SK-N-SH (cell line): ENCODE results near the gene DOCK3.

ENCODE experiments used
- CTCF ChIP-seq: fragments of 200-600 bp; sonication (generic); IDR thresholded peaks from 2 replicates; pipeline ENCODE4 v1.6.1; 2017; ENCODE audit warnings: antibody characterized with exemption, mild to moderate bottlenecking, moderate library complexity
- EZH2phosphoT487 ChIP-seq: fragments of 200-600 bp; sonication (generic); IDR thresholded peaks from 2 replicates; pipeline ENCODE4 v1.6.1; 2017; ENCODE audit warnings: low read depth, mixed run types, mild to moderate bottlenecking, antibody characterized with exemption, moderate library complexity, borderline replicate concordance
- FOXJ3 ChIP-seq: sonication (generic); formaldehyde crosslinking; IDR thresholded peaks from 2 replicates; pipeline ENCODE4 v1.5.1; 2020; ENCODE audit warnings: mild to moderate bottlenecking, missing genetic modification reagents
- JUND ChIP-seq: IDR thresholded peaks from 2 replicates; pipeline ENCODE4 v1.4.0; 2012
- MAX ChIP-seq: IDR thresholded peaks from 2 replicates; pipeline ENCODE4 v1.4.0; 2012; ENCODE audit warnings: low read depth
- NFIC ChIP-seq: IDR thresholded peaks from 2 replicates; pipeline ENCODE4 v1.4.0; 2012; ENCODE audit warnings: borderline replicate concordance
- RAD21 ChIP-seq: IDR thresholded peaks from 2 replicates; pipeline ENCODE4 v1.6.1; 2012; ENCODE audit warnings: mild to moderate bottlenecking, low read length
- SMC3 ChIP-seq: IDR thresholded peaks from 2 replicates; pipeline ENCODE4 v1.6.1; 2012; ENCODE audit warnings: low read depth, low read length, improper control_type of control experiment
- TAF1 ChIP-seq: IDR thresholded peaks from 2 replicates; pipeline ENCODE4 v1.6.1; 2012; ENCODE audit warnings: low read depth, mild to moderate bottlenecking, low read length, moderate library complexity, borderline replicate concordance
- TEAD4 ChIP-seq: IDR thresholded peaks from 2 replicates; pipeline ENCODE4 v1.4.0; 2012; ENCODE audit warnings: mild to moderate bottlenecking, borderline replicate concordance; ENCODE audit not compliant: insufficient read depth
- USF2 ChIP-seq: fragments of 150-350 bp; IDR thresholded peaks from 2 replicates; pipeline ENCODE4 v1.6.1; 2017; ENCODE audit warnings: antibody characterized with exemption, low read length, low read depth, borderline replicate concordance

- TF ChIP-seq CTCF (no peak), SMC3 (no peak), JUND (no peak), USF2 (no peak), FOXJ3 (CRISPR knock-in tag) (no peak), TAF1 (no peak), EZH2phosphoT487 (no peak), MAX (no peak), TEAD4 (no peak), NFIC (no peak), RAD21 (no peak)
Measured at GRCh38 chr3:51216291-51216690, 541.6 kb downstream of the DOCK3 start.
